ENCODE data around the gene OOSP4B. TPM values are rescaled to one million over a fixed set of nuclear protein-coding genes. Genes with fewer than 3 reads are reported as not detected.
"Not testable (repeated sequence)": the region's sequence is repeated elsewhere in the genome, so short reads cannot be mapped to it uniquely, and the experiment has no call there.

OOSP4B gene
- polyA plus RNA-seq, 1 of the 3 experiments (the other 2 are of a cell fraction), result not detected

GRCh38 chr11:60065801-60066200 lies 48.8 kb downstream of the OOSP4B start:
- Histone ChIP-seq H3K79me2 (ENCODE audit: insufficient read depth) (no peaks in the 10 kb centered on the region), H3K27ac (ENCODE audit: low read depth in 2 of 2, low read length in 1 of 2) (no peak overlapping the region), H3K36me3 (replicated peaks in 1 of 2; ENCODE audit: control insufficient read depth in 1 of 2, insufficient read depth in 2 of 2, low read length in 1 of 2) (no peaks in the 10 kb centered on the region), H3K4me3 (ENCODE audit: low read depth in 2 of 2, low read length in 1 of 2) (no peak overlapping the region), H3F3A (replicated peaks; ENCODE audit: insufficient read depth) (no peaks in the 10 kb centered on the region), H3K4me1 (ENCODE audit: control insufficient read depth in 1 of 2, insufficient read depth in 2 of 2, low read depth in 1 of 2, low read length in 1 of 2) (no peaks in the 10 kb centered on the region), H3K27me3 (ENCODE audit: insufficient read depth) (no peaks in the 10 kb centered on the region), H3K9ac (no peak overlapping the region), H3K9me2 (no peaks in the 10 kb centered on the region), H3K9me3 (no peaks in the 10 kb centered on the region), H3K4me2 (no peak overlapping the region), H4K20me1 (ENCODE audit: insufficient read depth) (no peaks in the 10 kb centered on the region), H2AFZ (ENCODE audit: low read depth) (no peak overlapping the region)
- WGBS (ENCODE audit: low lambda C conversion rate), result 3% methylated on average over 1 of the region's 1 CpG
- TF ChIP-seq MXI1 (IDR thresholded peaks at IDR 0.05; ENCODE audit: low read depth, low read length) (no peak), TAF1 (IDR thresholded peaks at IDR 0.05; ENCODE audit: borderline replicate concordance, low read depth, low read length) (no peak), RXRA (IDR thresholded peaks at IDR 0.05; ENCODE audit: borderline replicate concordance, low read depth) (no peak), IRF3 (IDR thresholded peaks at IDR 0.05; ENCODE audit: low read depth, low read length) (no peak), MEF2A (IDR thresholded peaks at IDR 0.05; ENCODE audit: borderline replicate concordance, low read depth) (no peak)
- no peak for DNase-seq
- CTCF ChIA-PET, result no interaction called here
- POLR2A ChIA-PET, result no interaction called here

- POLR2A ChIA-PET, result no interaction called here
- CTCF ChIA-PET, result no interaction called here
Measured at GRCh38 chr11:60069450-60069849, 52.5 kb downstream of the OOSP4B start.

GRCh38 chr11:60071644-60072043 lies 54.7 kb downstream of the OOSP4B start:
- CTCF ChIA-PET; H4K20me1 ChIP-seq (ENCODE audit: insufficient read depth); H3K4me2 ChIP-seq; H3K4me1 ChIP-seq (ENCODE audit: control insufficient read depth in 1 of 2, insufficient read depth in 2 of 2, low read depth in 1 of 2, low read length in 1 of 2); H3K4me3 ChIP-seq (ENCODE audit: low read depth in 2 of 2, low read length in 1 of 2); DNase-seq; H3K9me2 ChIP-seq; POLR2A ChIA-PET; H3F3A ChIP-seq (replicated peaks; ENCODE audit: insufficient read depth); H3K79me2 ChIP-seq (ENCODE audit: insufficient read depth); H3K27ac ChIP-seq (ENCODE audit: low read depth in 2 of 2, low read length in 1 of 2); H3K9ac ChIP-seq; H3K36me3 ChIP-seq (replicated peaks in 1 of 2; ENCODE audit: control insufficient read depth in 1 of 2, insufficient read depth in 2 of 2, low read length in 1 of 2); H3K27me3 ChIP-seq (ENCODE audit: insufficient read depth); H2AFZ ChIP-seq (ENCODE audit: low read depth); H3K9me3 ChIP-seq: not testable (repeated sequence)
- 43% methylated on average over 6 of the region's 6 CpGs for WGBS (ENCODE audit: low lambda C conversion rate)

More at GRCh38 chr11:60069450-60069849, 52.5 kb downstream of the OOSP4B start:
- Histone ChIP-seq H3K79me2 (ENCODE audit: insufficient read depth) (no peaks in the 10 kb centered on the region), H3K27me3 (ENCODE audit: insufficient read depth) (no peaks in the 10 kb centered on the region), H2AFZ (ENCODE audit: low read depth) (no peak overlapping the region), H4K20me1 (ENCODE audit: insufficient read depth) (no peaks in the 10 kb centered on the region), H3K4me3 (ENCODE audit: low read depth in 2 of 2, low read length in 1 of 2) (no peak overlapping the region), H3K4me1 (ENCODE audit: control insufficient read depth in 1 of 2, insufficient read depth in 2 of 2, low read depth in 1 of 2, low read length in 1 of 2) (no peaks in the 10 kb centered on the region), H3K9me3 (no peaks in the 10 kb centered on the region), H3K4me2 (no peak overlapping the region), H3K36me3 (replicated peaks in 1 of 2; ENCODE audit: control insufficient read depth in 1 of 2, insufficient read depth in 2 of 2, low read length in 1 of 2) (no peaks in the 10 kb centered on the region), H3K9me2 (no peaks in the 10 kb centered on the region), H3K27ac (ENCODE audit: low read depth in 2 of 2, low read length in 1 of 2) (no peak overlapping the region), H3F3A (replicated peaks; ENCODE audit: insufficient read depth) (no peaks in the 10 kb centered on the region), H3K9ac (no peak overlapping the region)
- no peak for DNase-seq
- TF ChIP-seq TEAD4 (IDR thresholded peaks at IDR 0.05; ENCODE audit: borderline replicate concordance, insufficient read depth) (no peak), FOXM1 (IDR thresholded peaks at IDR 0.05; ENCODE audit: low read depth) (no peak), TCF12 (IDR thresholded peaks at IDR 0.05) (no peak), RXRA (IDR thresholded peaks at IDR 0.05; ENCODE audit: borderline replicate concordance, low read depth) (no peak)
- WGBS (ENCODE audit: low lambda C conversion rate), result 2% methylated on average over 2 of the region's 2 CpGs

Measured in SK-N-SH (cell line).